ENCODE data around the gene MAEL. TPM values are rescaled to one million over a fixed set of nuclear protein-coding genes. Genes with fewer than 3 reads are reported as not detected.

Gene MAEL
- total RNA-seq, 1 experiment from 2014 or later, result not detected

DNA sequence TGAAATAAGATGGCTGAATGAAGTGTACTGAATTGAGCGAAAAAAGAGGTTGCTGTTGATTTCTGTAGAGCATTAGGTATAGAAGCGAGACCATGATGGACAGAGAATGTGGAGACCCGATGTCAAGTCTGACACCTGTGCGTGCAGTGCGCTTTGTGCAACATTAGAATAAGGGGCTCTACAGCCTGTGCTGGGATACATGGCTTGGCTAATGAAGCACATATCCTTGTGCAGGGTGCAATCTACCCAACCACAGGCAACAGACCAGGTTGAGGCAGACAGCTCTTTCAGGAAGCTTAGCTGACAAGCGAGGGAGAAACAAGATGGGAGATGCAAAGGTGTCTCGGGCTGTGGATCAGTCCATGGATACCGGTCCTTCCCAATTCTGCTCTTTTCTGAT, 82.2 kb downstream of the MAEL start:
- no peak for DNase-seq (ENCODE audit: low read depth)
- in situ Hi-C loops (cut with HindIII; ENCODE audit: low pct_unique_long_range_greater_than_20kb, low sequenced_read_pairs), result no loop called here

Other genes starting within 250 kb of the MAEL start
- gene POGK, start 149.8 kb upstream of the MAEL start, total RNA-seq (2014; rRNA removed; shearing (Covaris generic); ENCODE audit: low replicate concordance), result 51.8 and 65.5 TPM in 2 replicates
- gene TADA1, start 113.0 kb upstream of the MAEL start, total RNA-seq (2014; rRNA removed; shearing (Covaris generic); ENCODE audit: low replicate concordance), result 26.4 and 29.0 TPM in 2 replicates
- gene ILDR2, start 13.7 kb upstream of the MAEL start, total RNA-seq (2014; rRNA removed; shearing (Covaris generic); ENCODE audit: low replicate concordance), result not detected in 2 replicates
- gene GPA33, start 101.1 kb downstream of the MAEL start, total RNA-seq (2014; rRNA removed; shearing (Covaris generic); ENCODE audit: low replicate concordance), result not detected in 2 replicates
- gene STYXL2, start 104.8 kb downstream of the MAEL start, total RNA-seq (2014; rRNA removed; shearing (Covaris generic); ENCODE audit: low replicate concordance), result not detected in 2 replicates
- 2.2 and 3.7 TPM in 2 replicates for gene POU2F1, start 231.6 kb downstream of the MAEL start, total RNA-seq (2014; rRNA removed; shearing (Covaris generic); ENCODE audit: low replicate concordance)